Measurements from ENCODE around the gene PTH2.
"Not testable (repeated sequence)": the region's sequence is repeated elsewhere in the genome, so short reads cannot be mapped to it uniquely, and the experiment has no call there.

The PTH2 gene, protein sequence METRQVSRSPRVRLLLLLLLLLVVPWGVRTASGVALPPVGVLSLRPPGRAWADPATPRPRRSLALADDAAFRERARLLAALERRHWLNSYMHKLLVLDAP

DNA sequence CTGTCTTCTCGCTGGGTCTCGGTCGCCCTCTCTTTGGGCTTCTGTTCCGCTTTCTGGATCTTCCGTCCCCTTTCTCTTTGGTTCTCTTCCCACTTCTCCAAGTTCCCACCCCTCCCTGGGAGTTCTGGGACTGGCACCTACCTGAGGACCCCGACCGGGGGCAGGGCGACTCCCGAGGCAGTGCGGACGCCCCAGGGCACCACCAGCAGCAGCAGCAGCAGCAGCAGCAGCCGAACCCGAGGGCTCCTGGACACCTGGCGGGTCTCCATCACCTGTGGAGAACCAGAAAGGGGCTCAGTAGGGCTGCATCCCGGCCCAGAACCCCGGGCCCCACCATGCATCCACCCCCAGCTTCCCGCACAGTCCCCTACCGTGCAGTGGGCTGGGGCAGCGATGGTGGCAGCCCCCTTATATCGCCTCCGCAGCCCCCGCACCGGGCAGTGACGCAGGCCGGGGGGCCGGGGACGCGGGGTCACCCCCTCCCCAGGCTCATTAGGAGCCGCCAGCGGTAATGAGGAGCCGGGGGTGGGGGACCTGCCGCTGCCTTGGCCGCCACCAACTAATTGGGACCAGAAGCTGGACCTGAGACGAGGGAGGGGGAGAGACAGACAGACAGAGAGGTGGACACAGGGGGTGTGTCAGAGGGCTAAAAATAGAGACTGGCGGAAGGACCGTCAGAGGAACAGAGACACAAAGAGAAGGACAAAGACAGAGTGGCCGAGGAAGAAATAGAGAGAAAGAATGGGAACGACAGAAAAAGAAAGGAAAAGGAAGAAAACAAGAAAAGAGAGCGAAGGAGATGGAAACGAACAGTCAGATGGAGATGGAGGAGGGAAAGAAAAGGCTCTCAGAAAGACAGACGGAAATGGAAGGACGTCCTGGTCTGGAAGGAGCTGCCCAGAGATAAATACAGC, at the start of gene PTH2:
Gene PTH2 (minus strand): TSS at position 371 of the 914 bp plus-strand sequence. CDS start 102 bp downstream, at position 269.
- H3K27ac ChIP-seq, result no peak within 1 kb of the TSS
- no peak within 1 kb of the TSS for H3K4me3 ChIP-seq

DNA sequence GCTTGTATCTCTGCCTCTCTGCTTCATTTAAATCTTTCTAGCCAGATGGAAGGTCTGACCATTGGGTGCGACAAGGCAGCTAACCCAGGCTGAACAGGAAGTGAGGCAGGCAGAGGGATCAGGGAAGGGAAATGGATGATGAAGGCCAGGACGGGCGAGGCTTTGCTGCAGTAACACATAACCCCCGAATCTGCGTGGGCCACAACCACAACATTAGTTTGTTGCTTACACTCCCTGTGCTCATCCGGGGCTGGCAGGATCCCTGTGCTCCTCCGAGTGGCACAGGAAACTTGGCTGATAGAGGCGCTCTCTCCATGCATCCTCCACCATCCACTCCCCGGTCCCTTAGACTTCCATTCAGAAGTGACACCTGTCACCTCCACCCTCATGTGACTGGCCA, 49.7 kb upstream of the PTH2 start:
- Histone ChIP-seq H3K27ac (peak overlapping the region in 12 of 21 experiments; percentile 38 to 94 (median 88)), H3K4me3 (no peak overlapping the region)

DNA sequence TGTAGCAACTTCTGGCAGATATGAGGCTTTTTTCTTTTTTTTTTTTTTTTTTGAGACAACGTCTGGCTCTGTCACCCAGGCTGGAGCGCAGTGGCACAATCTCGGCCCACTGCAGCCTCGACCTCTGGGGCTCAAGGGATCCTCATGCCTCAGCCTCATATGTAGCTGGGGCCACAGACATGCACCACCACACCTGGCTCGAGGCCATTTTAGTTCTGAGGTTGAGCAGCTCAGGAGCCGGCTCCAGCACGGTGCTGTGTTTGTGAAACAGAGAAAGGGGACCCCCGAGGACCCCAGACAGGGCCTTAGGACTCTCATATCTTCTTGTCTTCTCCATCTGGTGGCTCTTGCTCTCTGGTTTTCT, 47.4 kb upstream of the PTH2 start:
- H3K27ac ChIP-seq, result peak overlapping the region in 16 of 21 experiments; percentile 10 to 97 (median 86)
- no peak overlapping the region for H3K4me3 ChIP-seq

DNA sequence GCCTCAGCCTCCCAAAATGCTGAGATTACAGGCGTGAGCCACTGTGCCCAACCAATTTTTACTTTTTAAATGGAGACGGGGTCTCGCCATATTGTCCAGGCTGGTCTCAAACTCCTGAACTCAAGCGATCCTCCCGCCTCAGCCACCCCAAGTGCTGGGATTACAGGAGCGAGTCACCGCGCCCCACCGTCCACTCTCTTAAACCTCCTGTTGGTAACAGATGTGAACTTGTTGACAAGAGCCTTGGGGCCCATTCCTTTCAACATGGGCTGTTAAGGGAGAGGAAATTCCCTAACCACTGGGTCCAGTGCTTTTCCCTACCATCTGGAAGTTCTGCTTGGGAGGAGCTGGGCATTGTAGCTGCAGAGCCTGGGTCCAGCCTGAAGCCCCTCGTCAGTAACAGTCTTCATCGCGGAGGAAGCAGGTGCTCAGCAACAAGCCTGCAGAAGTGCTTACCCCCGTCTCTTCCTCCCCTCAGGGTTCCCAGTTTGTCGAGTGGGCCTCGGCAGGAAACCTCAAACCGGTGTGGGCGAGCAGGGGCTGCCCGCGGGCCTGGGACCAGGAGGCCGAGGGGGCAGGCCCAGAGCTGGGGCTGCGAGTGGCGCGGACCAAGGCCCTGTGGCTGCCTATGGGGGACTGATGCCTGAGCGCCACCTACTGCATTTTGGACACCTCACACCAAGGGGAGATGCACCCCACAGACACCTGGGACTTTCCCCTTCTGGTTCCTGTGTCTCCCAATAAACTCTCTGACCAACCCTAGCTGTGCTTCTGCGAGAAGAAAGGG, 46.8 kb upstream of the PTH2 start:
- Histone ChIP-seq H3K27ac (peak overlapping the region in 20 of 21 experiments; percentile 10 to 97 (median 86)), H3K4me3 (no peak overlapping the region)

DNA sequence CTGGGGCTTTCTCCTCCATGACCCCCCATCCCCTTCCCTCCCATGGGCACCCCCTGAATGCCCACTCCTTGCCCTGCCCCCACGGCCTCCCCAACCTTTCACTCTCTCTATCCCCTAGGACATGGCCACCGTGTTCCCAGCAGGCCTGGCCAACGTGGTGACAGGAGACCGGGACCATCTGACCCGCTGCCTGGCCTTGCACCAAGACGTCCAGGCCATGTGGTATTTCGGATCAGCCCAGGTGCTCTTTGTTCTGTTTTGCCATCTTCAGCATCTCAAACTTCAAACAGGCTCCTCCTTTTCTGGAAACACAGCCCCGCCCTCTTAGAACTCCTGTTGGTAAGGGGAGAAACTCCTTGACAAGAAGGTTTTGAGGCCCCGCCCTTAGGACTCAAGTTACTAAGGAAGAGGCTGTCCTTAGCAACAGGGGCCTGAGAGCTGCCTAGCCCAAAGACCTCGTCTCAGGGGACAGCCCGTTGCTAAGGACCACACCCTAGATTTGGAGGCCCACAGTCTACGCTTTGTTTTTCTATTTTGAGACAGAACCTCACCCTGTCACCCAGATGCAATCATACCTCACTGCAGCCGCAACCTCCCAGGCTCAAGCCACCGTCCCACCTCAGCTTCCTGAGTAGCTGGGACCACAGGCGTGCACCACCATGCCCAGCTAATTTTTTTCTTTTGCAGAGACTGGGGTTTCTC, 45.7 kb upstream of the PTH2 start:
- Histone ChIP-seq H3K27ac (peak overlapping the region in 20 of 21 experiments; percentile 64 to 97 (median 87)), H3K4me3 (peak overlapping the region in 2 of 7 experiments; percentile 1 to 26)

DNA sequence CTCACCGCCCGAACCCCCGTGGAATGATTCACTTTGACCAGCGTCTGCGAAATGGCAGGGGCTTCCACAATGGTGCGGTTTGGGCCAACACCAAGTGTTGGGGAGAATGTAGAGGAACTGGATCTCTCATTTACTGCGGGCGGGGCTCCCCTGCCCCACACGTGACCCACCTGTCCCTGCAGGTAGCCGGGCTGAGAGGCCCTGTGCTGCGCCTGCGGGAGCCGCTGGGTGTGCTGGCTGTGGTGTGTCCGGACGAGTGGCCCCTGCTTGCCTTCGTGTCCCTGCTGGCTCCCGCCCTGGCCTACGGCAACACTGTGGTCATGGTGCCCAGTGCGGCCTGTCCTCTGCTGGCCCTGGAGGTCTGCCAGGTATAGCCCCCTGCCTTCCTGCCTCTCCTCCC, 45.0 kb upstream of the PTH2 start:
- peak overlapping the region in 20 of 21 experiments; percentile 64 to 97 (median 87) for H3K27ac ChIP-seq
- peak overlapping the region in 2 of 7 experiments; percentile 1 to 26 for H3K4me3 ChIP-seq

DNA sequence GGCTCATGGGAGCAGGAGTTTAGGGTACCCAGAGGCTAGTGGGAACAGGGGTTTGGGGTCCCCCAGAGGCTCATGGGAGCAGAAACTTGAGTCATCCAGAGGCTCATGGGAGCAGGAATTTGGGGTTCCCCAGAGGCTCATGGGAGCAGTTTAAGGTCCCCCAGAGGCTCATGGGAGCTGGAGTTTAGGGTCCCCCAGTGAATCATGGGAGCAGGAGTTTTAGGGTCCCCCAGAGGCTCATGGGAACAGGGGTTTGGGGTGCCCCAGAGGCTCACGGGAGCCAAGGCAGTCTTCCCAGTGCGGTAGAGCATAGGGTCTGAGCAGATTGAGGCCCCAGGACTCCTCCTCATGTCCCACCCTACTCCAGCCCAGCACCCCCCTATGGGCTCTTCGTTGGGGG, 42.1 kb upstream of the PTH2 start:
- H3K27ac ChIP-seq, result peak overlapping the region in 5 of 21 experiments; percentile 2 to 58 (median 25)

DNA sequence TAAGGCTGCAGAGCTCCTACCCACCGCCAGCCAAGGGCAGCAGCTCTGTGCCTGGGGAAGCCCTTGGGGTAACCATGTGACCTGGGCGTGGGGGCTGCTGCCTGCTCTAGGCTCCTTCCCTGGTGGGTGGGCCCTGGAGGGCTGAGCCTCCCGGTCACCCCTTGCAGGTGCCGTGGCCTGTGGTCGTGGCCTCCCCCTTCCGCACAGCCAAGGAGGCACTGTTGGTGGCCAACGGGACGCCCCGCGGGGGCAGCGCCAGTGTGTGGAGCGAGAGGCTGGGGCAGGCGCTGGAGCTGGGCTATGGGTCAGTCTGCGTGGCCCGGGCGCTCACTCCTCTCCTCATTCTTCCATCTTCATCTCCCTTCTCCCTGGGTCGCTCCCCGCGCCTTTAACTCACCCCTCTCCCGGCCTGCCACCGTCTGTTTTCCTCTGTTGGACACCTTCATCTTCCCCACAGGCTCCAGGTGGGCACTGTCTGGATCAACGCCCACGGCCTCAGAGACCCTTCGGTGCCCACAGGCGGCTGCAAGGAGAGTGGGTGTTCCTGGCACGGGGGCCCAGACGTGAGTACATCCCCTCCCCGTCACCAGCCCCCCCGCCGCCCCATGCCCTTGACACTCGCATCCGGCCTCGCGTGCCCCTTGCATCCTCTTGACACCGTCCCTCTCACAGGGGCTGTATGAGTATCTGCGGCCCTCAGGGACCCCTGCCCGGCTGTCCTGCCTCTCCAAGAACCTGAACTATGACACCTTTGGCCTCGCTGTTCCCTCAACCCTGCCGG, 40.9 kb upstream of the PTH2 start:
- Histone ChIP-seq H3K4me3 (no peak overlapping the region), H3K27ac (no peak overlapping the region)

More for the DNA sequence above, 42.1 kb upstream of the PTH2 start:
- no peak overlapping the region for H3K4me3 ChIP-seq

DNA sequence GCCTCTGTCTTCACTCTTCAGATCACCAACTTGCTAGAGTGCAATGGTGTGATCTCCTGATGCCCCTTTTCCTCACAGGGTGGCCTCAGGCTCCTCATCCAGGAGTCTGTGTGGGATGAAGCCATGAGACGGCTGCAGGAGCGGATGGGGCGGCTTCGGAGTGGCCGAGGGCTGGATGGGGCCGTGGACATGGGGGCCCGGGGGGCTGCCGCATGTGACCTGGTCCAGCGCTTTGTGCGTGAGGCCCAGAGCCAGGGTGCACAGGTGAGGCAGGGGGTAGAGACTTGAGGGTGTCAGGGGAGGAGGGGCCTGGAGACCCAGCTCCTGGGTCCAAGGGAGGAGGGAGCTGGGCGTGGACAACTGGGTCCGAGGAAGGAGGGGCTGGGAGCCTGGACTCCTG, 39.3 kb upstream of the PTH2 start:
- H3K27ac ChIP-seq, result no peak overlapping the region
- H3K4me3 ChIP-seq, result no peak overlapping the region

DNA sequence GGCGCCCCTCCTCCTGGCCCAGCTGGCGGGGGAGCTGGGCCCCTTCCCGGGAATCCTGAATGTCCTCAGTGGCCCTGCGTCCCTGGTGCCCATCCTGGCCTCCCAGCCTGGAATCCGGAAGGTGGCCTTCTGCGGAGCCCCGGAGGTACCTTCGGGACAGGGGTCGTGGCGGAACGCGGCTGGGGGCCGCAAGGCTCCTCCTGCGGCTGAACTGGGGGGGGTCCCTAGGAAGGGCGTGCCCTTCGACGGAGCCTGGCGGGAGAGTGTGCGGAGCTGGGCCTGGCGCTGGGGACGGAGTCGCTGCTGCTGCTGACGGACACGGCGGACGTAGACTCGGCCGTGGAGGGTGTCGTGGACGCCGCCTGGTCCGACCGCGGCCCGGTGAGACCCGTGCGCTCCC, 38.4 kb upstream of the PTH2 start:
- peak overlapping the region in 1 of 21 experiments; percentile 47 for H3K27ac ChIP-seq
- no peak overlapping the region for H3K4me3 ChIP-seq

DNA sequence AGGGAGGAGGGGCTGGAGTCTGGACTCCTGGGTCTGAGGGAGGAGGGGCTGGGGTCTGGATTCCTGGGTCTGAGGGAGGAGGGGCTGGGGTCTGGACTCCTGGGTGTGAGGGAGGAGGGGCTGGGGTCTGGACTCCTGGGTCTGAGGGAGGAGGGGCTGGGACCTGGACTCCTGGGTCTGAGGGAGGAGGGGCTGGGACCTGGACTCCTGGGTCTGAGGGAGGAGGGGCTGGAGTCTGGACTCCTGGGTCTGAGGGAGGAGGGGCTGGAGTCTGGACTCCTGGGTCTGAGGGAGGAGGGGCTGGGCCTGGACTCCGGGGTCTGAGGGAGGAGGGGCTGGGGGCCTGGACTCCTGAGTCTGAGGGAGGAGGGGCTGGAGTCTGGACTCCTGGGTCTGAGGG, 37.9 kb upstream of the PTH2 start:
- H3K4me3 ChIP-seq, result not testable (repeated sequence)
- peak overlapping the region in 2 of 21 experiments; percentile 23 to 47 for H3K27ac ChIP-seq

DNA sequence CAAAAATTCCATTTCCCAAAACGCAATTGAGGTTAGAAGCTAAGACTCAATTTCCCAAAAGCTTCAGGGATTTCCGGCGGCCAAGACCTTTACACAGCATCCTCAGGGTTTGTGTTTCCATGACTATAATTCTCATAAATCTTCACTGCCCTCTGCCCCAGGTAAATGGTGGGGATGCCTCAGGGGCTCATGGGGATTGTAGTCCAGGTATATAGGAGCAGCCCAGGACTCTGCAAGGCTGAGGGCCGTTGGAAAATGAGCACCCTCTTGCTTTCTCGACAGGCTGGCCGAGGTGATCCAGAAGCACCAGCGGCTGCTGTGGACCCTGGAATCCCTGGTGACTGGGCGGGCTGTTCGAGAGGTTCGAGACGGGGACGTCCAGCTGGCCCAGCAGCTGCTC, 36.1 kb upstream of the PTH2 start:
- peak overlapping the region in 3 of 21 experiments; percentile 22 to 80 (median 65) for H3K27ac ChIP-seq
- no peak overlapping the region for H3K4me3 ChIP-seq

DNA sequence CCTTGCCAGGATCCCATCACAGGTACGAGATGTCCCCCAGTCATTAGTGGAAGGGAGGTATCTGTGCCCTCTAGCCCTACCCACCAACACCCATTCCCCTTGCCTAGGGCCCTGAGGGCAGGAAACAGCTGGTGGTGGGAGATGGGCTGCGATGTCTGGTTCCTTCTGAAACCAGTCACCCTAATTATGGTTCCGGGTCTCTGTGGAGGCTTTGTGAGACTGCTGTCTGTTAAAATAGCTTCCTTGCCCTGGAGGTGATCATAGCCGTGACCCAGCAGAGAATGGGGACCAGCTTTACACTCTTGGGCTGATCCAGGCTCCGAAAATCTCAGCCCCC, 35.3 kb upstream of the PTH2 start:
- peak overlapping the region in 20 of 21 experiments; percentile 11 to 88 (median 63) for H3K27ac ChIP-seq

DNA sequence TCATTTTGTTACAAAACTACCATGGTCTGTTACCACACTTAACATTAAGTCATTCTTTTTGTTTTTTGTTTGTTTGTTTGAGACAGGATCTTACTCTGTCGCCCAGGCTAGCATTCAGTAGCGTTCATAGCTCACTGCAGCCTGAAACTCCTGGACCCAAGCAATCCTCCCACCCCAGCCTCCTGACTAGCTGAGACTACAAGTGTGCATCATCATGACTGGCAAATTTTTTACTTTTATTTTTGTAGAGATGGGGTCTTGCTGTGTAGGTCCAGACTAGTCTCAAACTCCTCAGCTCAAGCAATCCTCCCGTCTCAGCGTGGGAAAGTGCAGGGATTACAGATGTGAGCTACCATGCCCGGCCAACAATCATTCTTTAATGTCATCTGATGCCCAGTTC, 33.1 kb upstream of the PTH2 start:
- no peak overlapping the region for H3K4me3 ChIP-seq
- peak overlapping the region in 17 of 21 experiments; percentile 21 to 80 (median 58) for H3K27ac ChIP-seq

More for the DNA sequence above, 35.3 kb upstream of the PTH2 start:
- H3K4me3 ChIP-seq, result no peak overlapping the region

DNA sequence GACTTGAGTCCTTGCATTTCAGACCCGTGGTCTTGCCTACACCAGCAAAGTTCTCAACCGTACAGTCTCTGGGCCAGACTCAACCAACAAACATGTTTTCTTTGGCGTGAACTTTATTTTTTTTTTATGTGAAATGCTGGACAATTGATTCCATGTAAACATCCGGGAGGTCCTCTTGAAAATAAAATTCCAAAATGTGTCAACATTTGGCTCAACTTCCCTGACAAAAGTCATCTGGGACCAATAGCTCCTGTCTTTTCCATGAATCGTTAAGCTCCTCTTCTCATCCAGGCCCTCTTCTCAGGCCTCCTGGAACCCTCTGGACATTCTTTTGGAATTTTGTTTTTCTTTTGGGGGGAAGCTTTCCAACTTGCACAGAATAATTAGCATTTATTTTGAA, 32.5 kb upstream of the PTH2 start:
- H3K27ac ChIP-seq, result peak overlapping the region in 18 of 21 experiments; percentile 2 to 80 (median 54)
- H3K4me3 ChIP-seq, result no peak overlapping the region

DNA sequence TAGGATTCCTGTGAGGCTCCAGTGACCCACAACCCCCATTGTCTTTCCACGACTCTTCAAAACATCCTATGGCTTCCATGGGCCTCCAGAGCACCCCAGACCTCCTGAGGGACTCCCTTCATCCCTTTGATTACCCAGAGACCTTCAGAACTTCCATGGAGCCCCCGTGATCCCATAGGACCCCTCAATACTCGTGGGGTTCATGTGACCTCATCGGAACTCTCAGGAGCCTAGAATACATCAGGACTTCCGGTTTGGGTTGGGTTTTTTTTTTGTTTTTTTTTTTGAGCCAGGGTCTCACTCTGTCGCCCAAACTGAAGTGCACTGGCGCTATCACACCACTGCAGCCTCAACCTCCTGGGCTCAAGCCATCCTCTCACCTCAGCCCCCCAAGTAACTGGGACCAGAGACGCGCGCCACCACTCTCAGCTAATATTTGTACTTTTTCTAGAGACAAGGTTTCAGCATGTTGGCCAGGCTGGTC, 30.6 kb upstream of the PTH2 start:
- Histone ChIP-seq H3K27ac (peak overlapping the region; percentile 59 to 98 (median 95)), H3K4me3 (peak overlapping the region; percentile 42 to 58 (median 53))

DNA sequence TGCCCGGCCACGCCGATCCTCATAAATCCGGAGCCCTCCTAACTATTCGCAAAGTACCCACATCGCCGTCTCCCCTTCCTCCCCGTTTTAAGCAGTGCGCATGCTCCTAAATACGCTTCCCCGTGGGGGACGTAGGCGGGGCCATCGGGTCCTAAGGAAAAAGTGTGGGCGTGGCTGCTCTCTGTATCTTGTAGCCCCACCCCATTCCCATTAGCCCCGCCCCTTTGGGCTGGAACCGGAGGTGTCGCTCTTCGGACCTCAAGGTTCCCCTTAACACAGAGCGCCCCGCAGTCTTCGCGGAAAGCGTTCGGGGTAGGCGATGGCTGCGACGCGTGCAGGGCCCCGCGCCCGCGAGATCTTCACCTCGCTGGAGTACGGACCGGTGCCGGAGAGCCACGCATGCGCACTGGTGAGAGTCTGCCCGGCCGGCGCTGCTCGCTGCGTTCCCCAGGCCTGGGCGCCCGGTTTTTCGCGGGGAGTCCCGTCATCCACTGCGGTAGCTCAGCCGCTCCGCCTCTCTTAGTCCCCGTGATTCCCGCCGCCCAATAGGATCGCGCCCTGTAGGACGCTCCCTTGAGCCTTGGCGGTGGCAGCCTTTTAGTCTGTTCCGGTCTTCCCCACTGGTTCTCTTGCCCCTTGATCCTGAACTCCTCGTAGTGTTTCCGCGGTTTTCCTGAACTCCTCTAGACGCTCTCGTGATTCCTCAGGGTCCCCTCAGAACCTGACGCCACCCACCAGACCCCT, 29.9 kb upstream of the PTH2 start, which contains the start of gene ALDH16A1:
Gene ALDH16A1 (plus strand): TSS at position 213 of the 744 bp plus-strand sequence. CDS start 107 bp downstream, at position 320.
- H3K27ac ChIP-seq, result peak within 1 kb of the TSS; percentile 59 to 98 (median 95)
- H3K4me3 ChIP-seq, result peak within 1 kb of the TSS; percentile 42 to 58 (median 53)
